Putamen (tissue), 1 donor: Measurements from ENCODE around the gene SLN.
"Not testable (repeated sequence)": the region's sequence is repeated elsewhere in the genome, so short reads cannot be mapped to it uniquely, and the experiment has no call there.

Experiments
- DNase-seq: peaks from one replicate; pipeline ENCODE4 v3.0.0-alpha.2; 2016; ENCODE audit warnings: low spot score

Gene SLN

GRCh38 chr11:107711861-107712755 lies at the start of gene SLN:
Gene SLN, minus strand, starts transcription at chr11:107712056.
- DNase-seq, result no peak

GRCh38 chr11:107758719-107759355 lies 47.0 kb upstream of the SLN start:
- not testable (repeated sequence) for DNase-seq

GRCh38 chr11:107757661-107758060 lies 45.8 kb upstream of the SLN start:
- DNase-seq, result no peak

GRCh38 chr11:107756553-107756952 lies 44.7 kb upstream of the SLN start:
- no peak for DNase-seq

GRCh38 chr11:107752949-107753822 lies 41.3 kb upstream of the SLN start:
- no peak for DNase-seq

GRCh38 chr11:107752508-107752907 lies 40.7 kb upstream of the SLN start:
- DNase-seq, result no peak

GRCh38 chr11:107751082-107751481 lies 39.2 kb upstream of the SLN start:
- no peak for DNase-seq

- no peak for DNase-seq
These were observed 38.5 kb upstream of the SLN start for GRCh38 chr11:107750313-107750712.

GRCh38 chr11:107747622-107748021 lies 35.8 kb upstream of the SLN start:
- peak; percentile 1 for DNase-seq

GRCh38 chr11:107744736-107745135 lies 32.9 kb upstream of the SLN start:
- DNase-seq, result no peak

- DNase-seq, result no peak
These were observed 31.3 kb upstream of the SLN start for GRCh38 chr11:107743191-107743590.

GRCh38 chr11:107741044-107741823 lies 29.4 kb upstream of the SLN start:
- DNase-seq, result no peak

- no peak for DNase-seq
These were observed 28.4 kb upstream of the SLN start for GRCh38 chr11:107740271-107740670.

- DNase-seq, result no peak
These were observed 24.7 kb upstream of the SLN start for GRCh38 chr11:107736546-107736945.

GRCh38 chr11:107733518-107733917 lies 21.7 kb upstream of the SLN start:
- no peak for DNase-seq

- no peak for DNase-seq
These were observed 20.8 kb upstream of the SLN start for GRCh38 chr11:107732689-107733051.

GRCh38 chr11:107731941-107732688 lies 20.3 kb upstream of the SLN start:
- DNase-seq, result no peak

- no peak for DNase-seq
These were observed 10.8 kb upstream of the SLN start for GRCh38 chr11:107722662-107723061.

GRCh38 chr11:107721207-107721606 lies 9.4 kb upstream of the SLN start:
- DNase-seq, result no peak

- DNase-seq, result no peak
These were observed 8.5 kb upstream of the SLN start for GRCh38 chr11:107720303-107720774.
